Fibroblast of gingiva (primary cell): ENCODE results near the gene PLCL1.

Experiments
- DNase-seq: peaks from one replicate; pipeline ENCODE4 v3.0.0-alpha.2; 2011; ENCODE audit warnings: low read depth

Gene PLCL1

DNA sequence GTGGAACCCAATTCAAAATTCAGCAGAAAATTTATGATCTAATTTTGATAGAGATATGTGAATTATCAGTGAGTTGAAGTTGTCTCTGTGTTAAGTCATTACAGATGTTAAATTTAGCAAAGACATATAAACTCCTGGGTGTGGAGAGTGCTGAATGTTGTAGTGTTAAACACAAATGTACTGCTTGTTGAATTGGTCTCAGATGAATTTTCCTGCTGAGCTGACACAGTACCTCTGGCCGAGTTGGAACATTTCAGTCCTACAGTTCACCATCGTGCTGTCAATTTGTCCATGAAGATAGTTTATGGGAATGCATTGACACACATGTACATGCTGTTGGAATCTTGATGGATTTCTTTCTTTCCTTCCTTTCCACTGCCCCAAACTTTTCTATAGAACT lies 255.9 kb downstream of the PLCL1 start:
- no peak for DNase-seq

DNA sequence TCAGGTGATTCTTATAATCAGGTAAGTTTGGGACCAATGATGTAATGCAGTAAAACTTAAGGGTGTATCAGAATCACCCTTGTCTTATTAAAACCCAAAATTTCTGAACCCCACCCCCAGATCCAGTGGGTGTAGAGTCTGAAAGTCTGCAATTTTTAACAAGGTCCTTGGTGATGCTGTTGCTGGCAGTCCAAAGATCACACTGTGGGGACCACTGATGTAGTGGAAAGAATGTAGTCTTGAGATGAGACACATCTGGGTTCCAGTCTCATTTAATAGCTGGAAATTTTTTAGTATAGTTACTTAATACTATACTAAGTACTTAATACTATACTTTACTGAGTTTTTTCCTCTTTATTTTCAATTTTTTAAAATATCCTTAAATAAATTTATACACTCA lies 258.4 kb downstream of the PLCL1 start:
- no peak for DNase-seq

DNA sequence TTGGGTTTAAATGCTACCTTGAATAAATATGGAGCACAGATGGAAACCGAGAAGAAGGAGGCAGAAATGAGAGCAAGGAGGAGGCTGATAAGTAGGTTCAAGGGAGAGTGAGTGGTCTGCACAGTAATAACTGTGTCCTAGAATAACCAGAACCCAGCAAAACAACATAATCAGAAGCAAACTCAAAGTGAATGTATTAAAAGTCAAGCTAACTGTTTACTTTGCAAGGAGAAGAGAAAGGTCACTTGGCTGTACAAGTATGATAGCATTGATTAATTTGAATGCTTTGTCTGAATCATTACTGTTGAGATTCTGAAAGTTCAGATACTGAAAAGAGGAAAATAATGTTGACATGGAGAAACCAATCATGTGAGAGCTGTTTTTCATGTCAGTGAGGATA lies 258.8 kb downstream of the PLCL1 start:
- DNase-seq, result no peak

DNA sequence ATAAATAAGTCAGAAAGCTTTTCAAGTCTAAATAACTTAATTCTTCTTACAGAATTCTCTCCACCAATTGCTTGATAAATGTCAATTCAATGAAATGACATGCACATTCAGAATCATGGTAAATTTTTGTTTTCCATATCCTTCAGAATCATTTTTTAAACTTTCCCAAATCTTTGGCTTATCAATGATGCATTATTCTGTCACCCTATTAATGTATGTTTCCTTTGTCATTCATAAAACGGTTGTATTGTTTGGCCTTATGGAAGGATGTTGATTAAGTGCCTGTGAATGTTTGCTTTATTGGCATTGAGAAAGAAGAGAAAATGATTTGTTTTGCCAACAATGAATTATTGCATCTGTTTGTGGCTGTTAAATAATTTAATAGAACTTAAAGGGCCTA lies 260.9 kb downstream of the PLCL1 start:
- DNase-seq, result no peak

DNA sequence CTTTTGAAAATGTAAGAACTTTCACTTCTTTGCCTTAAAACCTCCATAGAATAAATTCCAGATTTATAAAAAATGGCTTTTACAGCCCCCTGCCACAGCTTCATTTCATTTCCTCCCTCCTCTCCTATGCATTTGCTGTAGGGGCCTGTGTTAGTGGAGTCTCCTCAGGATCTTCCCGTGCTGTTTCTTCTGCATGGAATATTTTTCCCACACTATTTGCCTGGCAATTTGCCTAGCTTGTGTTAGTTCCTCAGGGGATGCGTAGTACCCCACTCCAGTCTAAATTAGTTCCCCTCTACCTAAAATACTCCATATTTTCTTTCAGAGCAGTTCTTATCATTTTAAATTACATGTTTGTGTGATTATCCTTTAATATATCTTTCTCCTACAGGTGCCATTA lies 262.2 kb downstream of the PLCL1 start:
- DNase-seq, result no peak

DNA sequence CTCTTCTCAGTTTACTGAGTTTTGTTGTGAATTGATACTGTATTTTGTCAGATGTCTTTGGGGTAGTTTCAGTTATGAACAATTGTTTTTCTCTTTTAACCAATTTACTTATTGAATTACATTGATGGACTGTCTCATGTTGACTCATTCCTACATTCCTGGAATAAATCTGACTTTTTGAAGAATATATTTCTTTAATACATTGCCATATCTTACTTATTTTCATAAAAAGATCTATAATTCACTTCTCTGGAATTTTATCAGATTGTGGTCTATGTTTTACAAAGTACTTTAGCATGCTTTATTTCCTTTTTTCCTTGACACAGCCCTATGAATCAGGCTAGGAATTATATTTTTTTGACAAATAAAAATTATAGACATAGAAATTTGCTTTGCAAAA lies 268.3 kb downstream of the PLCL1 start:
- no peak for DNase-seq

DNA sequence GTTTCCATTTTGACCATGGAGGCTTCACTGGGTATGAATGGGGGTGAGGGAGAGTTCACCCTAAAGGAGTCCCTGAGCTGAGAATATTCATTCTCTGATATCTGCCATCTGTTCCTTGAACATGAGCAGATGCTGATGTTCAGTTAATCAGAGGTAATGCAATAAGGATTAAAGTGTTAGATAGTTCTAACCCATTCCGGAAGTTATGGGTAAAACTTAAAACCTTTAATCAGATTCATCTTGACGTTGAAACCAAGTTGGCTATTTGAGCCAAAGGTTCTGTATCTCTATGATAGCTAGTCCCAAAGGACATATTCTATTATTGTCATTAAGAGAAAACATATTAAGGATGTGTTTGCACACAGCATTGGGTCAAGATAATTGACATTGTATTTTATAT lies 268.9 kb downstream of the PLCL1 start:
- DNase-seq, result no peak

DNA sequence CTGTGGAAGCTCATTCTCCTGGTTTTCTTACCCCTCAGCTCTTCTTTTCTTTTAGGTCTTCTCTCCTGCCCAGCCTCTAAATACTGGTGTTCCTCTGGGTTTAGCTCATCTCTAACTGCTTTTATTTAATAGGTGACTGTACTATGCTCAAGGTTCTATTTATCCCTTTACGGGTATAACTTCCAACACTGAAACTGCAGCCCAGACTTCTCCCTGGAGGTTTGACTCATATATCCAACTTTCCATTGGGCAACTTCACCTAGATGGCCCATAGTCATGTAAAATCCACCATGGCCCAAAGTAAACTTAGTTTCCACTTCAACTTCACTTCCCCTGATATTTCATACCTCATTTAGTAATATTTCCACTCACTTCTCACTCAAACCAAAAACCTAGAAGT lies 273.1 kb downstream of the PLCL1 start:
- no peak for DNase-seq

DNA sequence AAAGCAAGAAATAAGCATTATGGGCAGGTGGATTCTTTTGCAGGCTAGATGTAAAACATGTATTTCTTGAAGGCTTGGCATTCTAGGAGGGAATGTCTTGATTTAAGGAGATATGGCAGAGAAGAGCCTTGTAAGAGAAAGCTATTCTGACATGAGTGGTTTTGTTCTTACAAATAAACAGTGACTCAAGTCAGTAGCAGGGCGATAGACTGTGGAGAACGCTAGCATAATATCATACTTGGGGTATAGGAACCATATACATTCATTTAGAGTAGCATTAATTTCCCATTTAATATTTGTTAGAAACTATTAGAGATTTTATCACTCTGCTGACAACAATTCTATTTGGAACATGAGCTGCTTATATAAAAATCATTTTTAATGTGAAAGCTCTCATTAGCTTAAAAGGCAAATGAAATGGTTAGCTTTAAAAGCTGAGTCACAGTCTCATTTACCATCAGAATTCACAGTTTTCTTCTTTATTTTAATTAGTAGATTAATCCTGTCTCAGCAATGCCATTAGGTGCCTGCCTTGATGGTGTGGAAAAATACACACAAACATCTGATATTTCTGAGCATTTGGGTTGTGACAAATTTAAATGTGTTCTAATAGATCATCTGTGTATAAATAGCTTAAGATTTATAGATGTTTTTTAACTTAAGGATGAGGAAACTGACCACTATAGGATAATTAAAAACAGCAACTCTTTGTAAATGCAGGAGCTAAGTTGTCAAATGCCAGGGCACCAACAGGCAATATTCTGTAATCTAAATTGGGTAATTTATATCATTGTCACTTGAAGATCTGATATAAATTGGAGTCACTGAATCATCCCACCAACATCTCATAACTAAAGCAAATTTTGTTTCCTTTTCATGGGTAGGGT lies 276.7 kb downstream of the PLCL1 start:
- DNase-seq, result no peak

DNA sequence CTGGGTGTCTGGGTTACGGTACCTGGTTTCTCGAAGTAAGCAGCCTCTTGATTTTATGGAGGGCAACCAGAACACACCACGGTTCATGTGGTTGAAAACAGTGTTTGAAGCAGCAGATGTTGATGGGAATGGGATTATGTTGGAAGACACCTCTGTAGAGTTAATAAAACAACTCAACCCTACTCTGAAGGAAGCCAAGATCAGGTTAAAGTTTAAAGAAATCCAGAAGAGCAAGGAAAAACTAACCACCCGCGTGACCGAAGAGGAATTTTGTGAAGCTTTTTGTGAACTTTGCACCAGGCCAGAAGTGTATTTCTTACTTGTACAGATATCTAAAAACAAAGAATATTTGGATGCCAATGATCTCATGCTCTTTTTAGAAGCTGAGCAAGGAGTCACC lies 279.8 kb downstream of the PLCL1 start:
- no peak for DNase-seq

DNA sequence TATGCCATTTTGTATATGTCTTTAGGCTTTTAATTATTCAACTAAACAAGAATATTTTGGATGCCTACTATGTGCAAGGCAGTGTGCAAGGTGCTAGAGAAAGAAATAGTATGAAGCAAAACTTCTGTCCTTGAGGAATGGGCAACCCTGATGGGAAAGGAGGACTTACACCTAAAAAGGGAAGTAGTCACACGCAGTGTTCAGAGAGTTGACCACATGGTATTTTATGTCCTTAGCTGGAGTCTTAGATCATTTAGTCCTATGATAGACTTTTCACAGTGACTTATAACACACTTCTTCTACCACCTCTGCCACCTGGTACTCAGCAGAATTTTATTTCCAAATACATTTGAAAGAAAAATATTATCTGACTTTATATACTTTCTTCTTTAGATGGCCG lies 291.6 kb downstream of the PLCL1 start:
- no peak for DNase-seq

DNA sequence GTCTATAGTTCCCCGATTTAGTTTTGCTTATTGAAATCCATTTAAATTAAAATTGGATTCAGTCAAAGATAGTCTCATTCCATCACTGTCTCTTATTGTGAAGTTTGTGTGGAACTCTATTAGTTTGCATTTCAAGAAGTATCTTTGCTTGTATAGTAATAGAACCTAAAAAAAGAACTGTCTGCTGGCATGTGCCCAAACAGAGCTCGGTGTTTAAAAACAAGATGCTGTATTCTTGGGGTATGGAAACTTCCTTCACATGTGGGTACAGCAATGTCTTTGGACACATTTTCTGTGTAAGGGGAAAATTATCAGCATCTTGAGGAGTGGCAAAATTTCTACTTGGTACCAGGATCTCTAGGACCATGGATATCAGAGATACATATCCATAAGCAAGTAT lies 292.6 kb downstream of the PLCL1 start:
- DNase-seq, result no peak

DNA sequence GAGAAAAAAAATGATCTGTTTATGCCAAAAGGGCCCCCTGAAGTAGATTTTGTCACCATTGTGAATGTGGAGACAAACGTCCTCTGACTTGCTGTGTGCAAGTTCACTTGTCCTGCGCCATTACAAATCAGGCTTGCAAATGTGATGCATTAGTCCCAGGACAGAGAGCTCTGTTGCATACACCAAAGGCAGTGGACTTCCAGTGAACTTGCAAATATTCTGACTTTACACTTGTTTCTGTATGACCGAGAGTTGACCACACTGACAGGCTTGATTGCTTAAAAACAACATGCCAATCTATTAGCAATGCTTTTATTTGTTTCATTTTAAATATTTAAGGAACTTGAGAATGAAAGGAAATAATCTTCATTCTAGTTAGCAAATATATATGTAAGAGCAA lies 293.2 kb downstream of the PLCL1 start:
- no peak for DNase-seq

DNA sequence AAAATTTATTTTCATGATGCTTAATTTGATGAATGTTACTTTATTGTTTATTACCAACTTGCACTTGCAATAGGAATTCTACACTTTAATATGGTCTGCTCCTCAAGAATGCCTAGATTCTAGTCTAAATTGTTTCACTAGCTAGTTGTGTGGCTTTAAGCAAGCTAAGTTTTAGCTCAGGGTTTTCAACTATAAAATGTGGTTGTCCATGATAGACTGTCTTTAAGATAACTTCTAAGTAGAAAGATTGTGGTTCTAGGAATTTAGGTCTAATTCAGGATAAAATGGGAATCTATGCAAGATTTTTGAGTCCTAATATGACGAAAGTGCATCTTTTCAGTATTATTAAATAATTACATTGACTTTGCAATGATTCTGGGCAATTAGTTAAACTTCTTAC lies 294.0 kb downstream of the PLCL1 start:
- no peak for DNase-seq

DNA sequence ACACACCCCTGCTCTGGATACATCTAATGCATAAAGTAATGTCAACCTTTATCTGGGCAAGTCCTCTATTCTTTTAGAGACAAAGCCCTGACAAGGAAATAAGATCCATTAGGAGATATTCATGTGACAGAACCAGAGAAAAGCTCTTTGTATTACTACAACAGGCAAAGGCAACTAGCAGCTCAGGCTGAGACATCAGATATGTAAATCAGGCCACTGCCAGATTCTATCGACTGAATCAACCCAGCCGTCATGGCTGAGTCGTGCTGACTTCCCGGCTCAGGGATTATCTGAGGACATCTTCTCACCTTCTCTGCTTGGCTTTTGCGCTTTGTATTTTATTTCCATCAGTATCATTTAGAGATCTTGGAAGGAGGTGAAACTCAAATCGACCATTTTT lies 294.5 kb downstream of the PLCL1 start:
- DNase-seq, result peak; percentile 1

DNA sequence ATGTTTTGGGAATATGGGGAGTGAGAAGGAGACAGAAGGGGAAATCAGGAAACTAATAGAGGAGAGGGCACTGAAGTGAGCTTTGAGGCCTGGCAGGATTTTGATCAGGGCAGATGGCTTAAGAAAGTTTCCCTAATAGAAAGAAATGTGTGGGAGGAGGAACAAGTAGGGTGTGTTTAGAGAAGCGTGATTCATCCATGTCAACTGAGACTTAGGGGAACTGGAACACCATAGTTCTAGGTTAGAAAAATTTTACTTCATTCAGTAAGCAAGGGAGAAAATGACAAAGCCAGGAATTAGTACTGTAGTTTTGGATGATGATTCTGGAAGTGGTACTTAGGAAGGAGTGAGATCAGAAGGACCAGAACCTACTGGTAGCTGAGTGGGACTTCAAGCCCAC lies 296.0 kb downstream of the PLCL1 start:
- DNase-seq, result peak; percentile 22

DNA sequence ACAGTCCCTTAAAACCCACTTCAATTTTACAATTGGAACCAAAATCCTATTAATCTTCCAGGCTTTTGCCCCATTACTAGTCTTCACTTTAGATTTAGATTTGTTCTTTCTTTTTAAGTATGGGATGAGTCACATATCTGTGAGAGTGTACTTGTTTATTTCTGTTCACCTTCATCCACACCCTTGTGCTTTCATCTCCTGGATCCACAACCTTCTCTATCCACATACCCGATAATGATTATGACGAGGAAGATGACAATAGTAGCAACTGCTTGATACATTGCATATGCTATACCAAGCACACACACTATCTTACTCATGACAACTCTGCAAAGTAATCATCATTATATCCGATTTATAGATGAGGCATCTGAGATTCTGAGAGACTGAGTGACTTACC lies 297.3 kb downstream of the PLCL1 start:
- no peak for DNase-seq

DNA sequence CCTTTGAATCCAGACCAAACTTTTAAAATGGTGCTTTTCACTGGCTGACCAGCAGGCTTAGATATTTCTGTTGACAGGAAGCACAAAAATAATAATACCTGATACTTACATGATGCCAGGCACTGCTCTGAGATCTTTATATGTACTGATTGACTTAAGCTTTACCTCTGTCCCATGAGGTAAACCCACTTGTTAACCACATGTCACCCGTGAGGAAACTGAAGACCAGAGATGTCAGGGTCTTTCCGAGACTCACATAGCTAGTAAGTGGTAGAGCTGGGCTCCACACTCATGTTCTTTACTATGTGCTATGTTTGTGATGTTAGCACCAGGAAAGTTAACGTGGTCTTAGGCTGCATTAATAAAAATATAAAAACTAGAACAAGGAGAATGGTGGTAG lies 297.7 kb downstream of the PLCL1 start:
- no peak for DNase-seq

DNA sequence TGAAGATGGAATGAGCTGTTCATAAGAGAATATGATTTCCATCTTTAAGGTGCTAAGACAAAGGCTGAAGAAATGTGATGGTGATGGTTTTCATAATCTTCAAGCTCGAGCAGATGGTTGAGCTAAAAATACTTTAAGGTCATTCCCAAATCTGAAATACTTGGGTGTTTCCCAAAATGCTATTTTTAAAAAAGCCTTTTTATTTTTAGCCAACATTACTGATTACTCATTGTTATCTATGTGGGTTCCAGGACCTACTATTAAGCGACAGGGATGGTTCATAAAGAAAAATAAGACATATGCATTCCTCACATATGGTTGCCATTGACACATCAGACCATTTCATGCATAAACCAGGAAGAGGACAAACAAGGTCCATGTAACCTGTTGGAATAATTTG lies 298.5 kb downstream of the PLCL1 start:
- peak; percentile 12 for DNase-seq

DNA sequence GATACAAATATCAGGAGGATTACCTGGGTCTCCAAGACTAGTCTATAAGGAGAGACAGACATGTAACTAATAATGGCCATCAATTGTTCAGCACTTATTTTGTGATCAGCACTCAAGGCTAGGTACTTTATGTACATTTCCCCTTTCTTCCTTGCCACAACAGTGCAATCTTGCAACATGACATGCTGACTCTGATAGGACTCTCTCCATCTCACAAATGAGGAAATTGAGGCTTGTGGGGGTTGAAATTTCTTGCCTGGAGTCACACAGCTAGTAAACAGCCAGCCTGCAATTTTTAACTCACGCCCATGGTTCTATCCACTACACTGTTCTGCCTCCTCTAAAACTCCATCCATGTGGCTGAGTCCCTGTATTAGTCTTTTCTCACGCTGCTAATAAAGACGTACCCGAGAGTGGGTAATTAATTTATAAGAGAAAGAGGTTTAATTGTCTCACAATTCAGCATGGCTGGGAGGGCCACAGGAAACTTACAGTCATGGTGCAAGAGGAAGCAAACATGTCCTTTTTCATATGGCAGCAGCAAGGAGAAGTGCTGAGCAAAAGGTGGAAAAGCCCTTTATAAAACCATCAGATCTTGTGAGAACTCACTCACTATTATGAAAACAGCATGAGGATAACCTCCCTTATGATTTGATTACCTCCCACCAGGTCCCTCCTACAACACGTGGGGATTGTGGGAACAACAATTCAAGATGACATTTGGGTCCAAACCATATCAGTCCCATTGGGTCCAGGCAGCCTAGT lies 302.4 kb downstream of the PLCL1 start:
- no peak for DNase-seq

DNA sequence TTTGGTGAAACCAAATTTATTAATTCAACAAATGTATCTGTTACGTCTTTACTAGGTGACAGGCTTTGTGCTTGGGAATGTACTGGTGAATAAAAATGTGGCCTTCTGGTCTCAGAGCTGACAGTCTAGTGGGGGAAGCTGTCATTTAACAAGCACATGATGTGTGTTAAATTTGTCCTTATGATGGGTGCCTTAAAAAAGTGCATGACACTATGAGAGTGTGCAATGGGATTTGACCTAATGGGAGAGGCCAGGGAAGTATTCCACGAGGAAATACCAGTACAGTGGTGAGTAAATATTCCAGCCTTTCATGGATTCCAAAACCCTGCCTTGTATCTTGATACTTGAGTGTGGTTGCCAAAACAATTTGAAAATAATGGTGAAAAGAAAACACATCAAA lies 308.9 kb downstream of the PLCL1 start:
- no peak for DNase-seq

DNA sequence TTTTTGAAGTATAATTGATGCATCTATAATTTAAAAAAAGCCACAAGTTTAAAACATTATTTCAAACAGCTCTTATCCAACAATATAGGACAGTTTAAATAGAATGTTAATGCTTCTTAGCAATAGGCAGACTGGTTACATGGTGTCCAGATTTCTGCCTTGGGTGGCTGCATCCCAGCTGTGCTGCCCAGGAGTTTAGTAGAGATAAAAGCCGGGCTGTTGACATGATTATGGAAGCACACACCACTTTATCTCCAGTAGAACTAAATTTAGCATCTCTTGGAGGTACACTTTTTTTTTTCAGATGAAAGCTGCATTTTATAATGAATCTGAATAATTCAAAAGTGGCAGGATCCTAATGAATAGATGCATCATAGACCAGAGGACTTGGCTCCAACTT lies 309.7 kb downstream of the PLCL1 start:
- DNase-seq, result no peak

DNA sequence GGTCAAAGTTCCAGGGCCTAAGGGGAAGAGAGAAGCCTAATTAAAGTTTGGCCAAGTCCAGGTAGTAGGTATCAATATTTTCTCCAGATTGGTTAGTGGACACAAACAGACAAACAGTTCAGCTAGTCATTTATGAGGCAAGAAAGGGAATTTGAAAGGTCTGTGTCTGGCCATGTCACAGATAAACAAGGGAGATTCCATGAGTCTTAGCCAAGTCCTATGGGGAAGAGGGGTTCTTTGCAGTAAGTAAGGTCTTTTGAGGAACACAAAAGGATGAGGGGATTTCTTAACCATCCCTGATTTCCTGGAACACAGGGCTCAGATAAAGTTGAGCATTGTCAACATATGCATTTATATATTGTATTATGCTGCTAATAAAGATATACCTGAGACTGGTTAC lies 310.8 kb downstream of the PLCL1 start:
- no peak for DNase-seq

DNA sequence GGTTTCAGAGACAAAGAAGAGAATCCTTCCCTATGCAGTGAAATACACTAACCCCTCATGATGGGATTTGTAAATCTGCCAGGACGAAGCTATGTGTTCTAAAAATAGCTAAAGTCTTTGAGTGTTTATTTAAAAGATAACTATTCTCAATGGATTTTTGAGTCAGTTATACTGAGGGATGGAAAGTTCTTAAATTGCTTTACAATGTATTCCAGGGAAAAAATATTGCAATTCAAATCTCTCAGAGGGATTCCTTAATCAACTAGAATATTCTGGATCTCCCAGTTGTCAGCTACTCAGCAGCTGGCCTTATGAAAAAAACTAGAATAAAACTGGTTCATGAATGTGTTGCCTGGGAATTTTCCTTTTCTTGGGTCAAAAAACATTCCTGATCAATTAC lies 312.4 kb downstream of the PLCL1 start:
- no peak for DNase-seq
